Suprapubic skin (tissue), 4 donors: ENCODE data around the gene ARRB1. TPM values are rescaled to one million over a fixed set of nuclear protein-coding genes. Genes with fewer than 3 reads are reported as not detected.
A peak's percentile ranks its signal among the peaks of the same experiment; 100 is the strongest.

Source experiments
- DNase-seq, 2 donors: peaks; one replicate each; pipeline ENCODE4 v3.0.0-alpha.2; 2019; ENCODE audit warnings: low spot score in 2 of 2
- H3K27ac ChIP-seq: fragments of 200-600 bp; sonication (generic); one replicate; pipeline ENCODE4 v1.5.1; 2019
- H3K27me3 ChIP-seq: fragments of 200-600 bp; sonication (generic); one replicate; pipeline ENCODE4 v1.5.1; 2019
- H3K36me3 ChIP-seq: fragments of 200-600 bp; sonication (generic); one replicate; pipeline ENCODE4 v1.5.1; 2019
- H3K4me1 ChIP-seq: fragments of 200-600 bp; sonication (generic); one replicate; pipeline ENCODE4 v1.5.1; 2019
- H3K4me3 ChIP-seq: fragments of 200-600 bp; sonication (generic); one replicate; pipeline ENCODE4 v1.5.1; 2019; ENCODE audit warnings: mild to moderate bottlenecking
- H3K9me3 ChIP-seq: fragments of 200-600 bp; sonication (generic); one replicate; pipeline ENCODE4 v1.5.1; 2019
- EP300 ChIP-seq: sonication (generic); formaldehyde crosslinking; IDR thresholded peaks from one replicate; pipeline ENCODE4 v1.6.1; 2017; ENCODE audit warnings: antibody characterized with exemption
- POLR2A ChIP-seq, 2 donors: fragments of 450-650 bp; IDR thresholded peaks; one replicate each; pipeline ENCODE4 v1.6.1; 2017; ENCODE audit warnings: antibody characterized with exemption in 2 of 2, mild to moderate bottlenecking in 2 of 2, moderate library complexity in 2 of 2
- POLR2AphosphoS5 ChIP-seq, 3 donors: sonication (generic); formaldehyde crosslinking; IDR thresholded peaks; one replicate each; pipeline ENCODE4 v1.6.1; 2017; ENCODE audit warnings: antibody characterized with exemption in 3 of 3
- WGBS: methylation state at CpG from one replicate; pipeline ENCODE4 v1.1.5; 2018; 5-methylcytosine and 5-hydroxymethylcytosine counted together
- total RNA-seq, 4 donors: library from RNA; depleted of rRNA; stranded (reverse); fragments of >200 nt; gene quantifications; one replicate each; pipeline ENCODE4 v1.1.0, GENCODE V29; 2016
- TF ChIP-seq, protein P1 (sequence below), 2 donors: fragments of 200-600 bp in 1 of 2; fragments of 450-650 bp in 1 of 2; sonication (generic) in 1 of 2; IDR thresholded peaks; one replicate each; pipeline ENCODE4 v1.5.1; 2016 to 2019; ENCODE audit warnings: antibody characterized with exemption in 2 of 2, mild to moderate bottlenecking in 1 of 2, moderate library complexity in 1 of 2

The ARRB1 gene
- total RNA-seq, 4 donors from 2014 or later, result 24.8 to 57.2 (median 38.4) TPM

DNA sequence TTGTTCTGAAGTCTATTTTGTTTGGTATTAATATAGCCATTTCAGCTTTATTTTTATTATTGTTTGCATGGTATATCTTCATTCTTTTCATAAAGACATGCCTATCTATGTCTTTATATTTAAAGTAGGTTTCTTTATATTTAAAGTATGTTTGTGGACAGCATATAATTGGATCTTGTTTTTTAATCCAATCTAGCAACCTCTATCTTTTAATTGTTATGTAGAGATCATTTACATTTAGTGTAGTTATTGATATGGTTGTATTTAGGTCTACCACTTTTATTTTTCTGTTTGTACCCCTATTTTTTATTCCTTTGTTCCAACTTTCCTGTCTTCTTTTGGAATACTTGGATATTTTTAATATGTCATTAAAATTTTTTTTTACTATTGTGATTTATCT lies 97.1 kb downstream of the ARRB1 start:
- no peaks in the 10 kb centered on the region for H3K4me1 ChIP-seq
- no peaks in the 10 kb centered on the region for H3K9me3 ChIP-seq
- no peak for TF ChIP-seq EP300
- TF ChIP-seq, protein P1, sequence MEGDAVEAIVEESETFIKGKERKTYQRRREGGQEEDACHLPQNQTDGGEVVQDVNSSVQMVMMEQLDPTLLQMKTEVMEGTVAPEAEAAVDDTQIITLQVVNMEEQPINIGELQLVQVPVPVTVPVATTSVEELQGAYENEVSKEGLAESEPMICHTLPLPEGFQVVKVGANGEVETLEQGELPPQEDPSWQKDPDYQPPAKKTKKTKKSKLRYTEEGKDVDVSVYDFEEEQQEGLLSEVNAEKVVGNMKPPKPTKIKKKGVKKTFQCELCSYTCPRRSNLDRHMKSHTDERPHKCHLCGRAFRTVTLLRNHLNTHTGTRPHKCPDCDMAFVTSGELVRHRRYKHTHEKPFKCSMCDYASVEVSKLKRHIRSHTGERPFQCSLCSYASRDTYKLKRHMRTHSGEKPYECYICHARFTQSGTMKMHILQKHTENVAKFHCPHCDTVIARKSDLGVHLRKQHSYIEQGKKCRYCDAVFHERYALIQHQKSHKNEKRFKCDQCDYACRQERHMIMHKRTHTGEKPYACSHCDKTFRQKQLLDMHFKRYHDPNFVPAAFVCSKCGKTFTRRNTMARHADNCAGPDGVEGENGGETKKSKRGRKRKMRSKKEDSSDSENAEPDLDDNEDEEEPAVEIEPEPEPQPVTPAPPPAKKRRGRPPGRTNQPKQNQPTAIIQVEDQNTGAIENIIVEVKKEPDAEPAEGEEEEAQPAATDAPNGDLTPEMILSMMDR (IDR thresholded peaks at IDR 0.05), result no peak
- no peak for TF ChIP-seq POLR2AphosphoS5 (IDR thresholded peaks at IDR 0.05)
- TF ChIP-seq POLR2A (IDR thresholded peaks at IDR 0.05), result no peak
- H3K27me3 ChIP-seq, result no peaks in the 10 kb centered on the region
- DNase-seq, result no peak
- H3K27ac ChIP-seq, result no peak overlapping the region
- H3K4me3 ChIP-seq, result no peak overlapping the region
- H3K36me3 ChIP-seq, result no peaks in the 10 kb centered on the region

- H3K27ac ChIP-seq, result no peak overlapping the region
- 52% methylated on average over 3 of the region's 3 CpGs for WGBS
- no peaks in the 10 kb centered on the region for H3K9me3 ChIP-seq
- no peaks in the 10 kb centered on the region for H3K27me3 ChIP-seq
- no peak overlapping the region for H3K4me3 ChIP-seq
- DNase-seq, result peak; percentile 37 to 40
- H3K36me3 ChIP-seq, result no peaks in the 10 kb centered on the region
- H3K4me1 ChIP-seq, result peaks cover 4% of the 10 kb centered on the region
- TF ChIP-seq POLR2AphosphoS5 (IDR thresholded peaks at IDR 0.05) (no peak), POLR2A (IDR thresholded peaks at IDR 0.05) (no peak), EP300 (no peak)
- TF ChIP-seq, protein P1 (IDR thresholded peaks at IDR 0.05), result no peak
Measured at GRCh38 chr11:75249704-75250103, 101.8 kb downstream of the ARRB1 start.

GRCh38 chr11:75248924-75249256 lies 102.6 kb downstream of the ARRB1 start:
- no peaks in the 10 kb centered on the region for H3K9me3 ChIP-seq
- H3K27me3 ChIP-seq, result no peaks in the 10 kb centered on the region
- TF ChIP-seq POLR2A (IDR thresholded peaks at IDR 0.05) (no peak), EP300 (no peak), POLR2AphosphoS5 (IDR thresholded peaks at IDR 0.05) (no peak)
- TF ChIP-seq, protein P1 (IDR thresholded peaks at IDR 0.05), result no peak
- no peaks in the 10 kb centered on the region for H3K36me3 ChIP-seq
- no peak overlapping the region for H3K4me3 ChIP-seq
- no peak for DNase-seq
- no peak overlapping the region for H3K27ac ChIP-seq
- peaks cover 4% of the 10 kb centered on the region for H3K4me1 ChIP-seq
- WGBS, result 47% methylated on average over 11 of the region's 11 CpGs

- DNase-seq, result peak; percentile 42 to 52
- H3K36me3 ChIP-seq, result no peaks in the 10 kb centered on the region
- WGBS, result 64% methylated on average over 11 of the region's 11 CpGs
- no peaks in the 10 kb centered on the region for H3K9me3 ChIP-seq
- peaks cover 10% of the 10 kb centered on the region for H3K4me1 ChIP-seq
- no peak overlapping the region for H3K27ac ChIP-seq
- H3K4me3 ChIP-seq, result no peak overlapping the region
- peaks cover 18% of the 10 kb centered on the region for H3K27me3 ChIP-seq
- no peak for TF ChIP-seq POLR2A (IDR thresholded peaks at IDR 0.05)
- TF ChIP-seq EP300, result no peak
- TF ChIP-seq, protein P1 (IDR thresholded peaks at IDR 0.05), result no peak
- no peak for TF ChIP-seq POLR2AphosphoS5 (IDR thresholded peaks at IDR 0.05)
Measured at GRCh38 chr11:75246671-75247350, 104.7 kb downstream of the ARRB1 start.

DNA sequence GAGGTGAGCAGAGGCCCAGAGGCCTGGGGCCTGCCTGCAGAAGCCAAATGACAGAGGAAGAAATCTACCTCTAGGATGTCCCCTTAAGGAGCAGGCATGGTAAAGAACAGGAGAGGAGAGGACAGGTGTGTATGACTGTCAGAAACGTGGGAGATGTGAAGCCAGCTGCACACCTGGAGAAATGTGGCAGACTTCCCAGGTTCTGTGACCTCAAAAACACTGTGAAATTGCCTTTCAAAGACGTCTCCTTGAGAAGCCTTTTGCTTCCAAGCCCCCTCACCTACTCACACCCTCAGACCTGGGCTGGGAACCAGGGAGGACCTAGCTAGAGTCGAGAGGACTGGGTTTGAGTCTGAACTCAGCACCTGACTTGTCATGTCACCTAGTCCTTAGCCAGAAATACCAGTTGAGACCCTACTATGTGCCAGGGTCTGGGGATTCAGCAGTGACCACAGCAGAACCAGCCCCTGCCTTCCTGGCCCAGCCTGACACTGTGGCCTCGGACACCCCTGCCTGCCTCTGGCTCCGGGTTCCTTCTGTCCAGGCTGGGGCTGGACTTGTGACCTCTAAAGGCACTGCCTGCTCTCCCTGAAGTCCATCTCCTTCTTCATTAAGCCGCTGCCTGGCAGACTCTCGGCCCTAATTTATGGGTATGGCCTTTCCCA lies 105.3 kb downstream of the ARRB1 start:
- Histone ChIP-seq H3K36me3 (no peaks in the 10 kb centered on the region), H3K9me3 (no peaks in the 10 kb centered on the region), H3K4me3 (no peak overlapping the region), H3K4me1 (peaks cover 17% of the 10 kb centered on the region), H3K27ac (no peak overlapping the region), H3K27me3 (peaks cover 24% of the 10 kb centered on the region)
- peak; percentile 26 to 64 for DNase-seq
- 51% methylated on average over 4 of the region's 7 CpGs for WGBS
- TF ChIP-seq POLR2AphosphoS5 (IDR thresholded peaks at IDR 0.05), result no peak
- no peak for TF ChIP-seq POLR2A (IDR thresholded peaks at IDR 0.05)
- TF ChIP-seq, protein P1 (IDR thresholded peaks at IDR 0.05), result no peak
- no peak for TF ChIP-seq EP300
